HepG2 (cell line): Measurements from ENCODE around the gene TAPBP. TPM values are rescaled to one million over a fixed set of nuclear protein-coding genes. Genes with fewer than 3 reads are reported as not detected.

Experiments
- GTF2F1 ChIP-seq: fragments of 150-350 bp; IDR thresholded peaks from 2 replicates; pipeline ENCODE4 v1.6.1; 2014; ENCODE audit warnings: low read length
- KLF11 ChIP-seq: IDR thresholded peaks from 2 replicates; pipeline ENCODE4 v1.6.1; 2016; ENCODE audit warnings: missing compliant biosample characterization
- POLR2AphosphoS2 ChIP-seq: IDR thresholded peaks from 2 replicates; pipeline ENCODE4 v1.6.1; 2011; ENCODE audit warnings: low read depth, low read length, improper control_type of control experiment
- ZIK1 ChIP-seq: sonication (generic); formaldehyde crosslinking; IDR thresholded peaks from 2 replicates; pipeline ENCODE4 v1.5.0; 2020; ENCODE audit warnings: mild to moderate bottlenecking, low read depth, missing genetic modification reagents, borderline replicate concordance
- ZNF282 ChIP-seq: fragments of 450-650 bp; IDR thresholded peaks from 2 replicates; pipeline ENCODE4 v1.6.1; 2018; ENCODE audit not compliant: partially characterized antibody
- ZNF33B ChIP-seq: sonication (generic); formaldehyde crosslinking; IDR thresholded peaks from 2 replicates; pipeline ENCODE4 v1.5.1; 2020; ENCODE audit warnings: mild to moderate bottlenecking, missing genetic modification reagents
- ZNF569 ChIP-seq: sonication (generic); formaldehyde crosslinking; IDR thresholded peaks from 2 replicates; pipeline ENCODE4 v1.5.0; 2020; ENCODE audit warnings: mild to moderate bottlenecking, missing genetic modification reagents, moderate library complexity, borderline replicate concordance
- ZSCAN20 ChIP-seq: sonication (generic); formaldehyde crosslinking; IDR thresholded peaks from 2 replicates; pipeline ENCODE4 v1.4.0; 2020; ENCODE audit warnings: missing genetic modification reagents, mild to moderate bottlenecking, borderline replicate concordance
- polyA plus RNA-seq, 8 experiments: library from polyadenylated mRNA; depleted of rRNA in 3 of 8; stranded (reverse) in 7 of 8; unstranded in 1 of 8; fragments of >200 nt; fragmentation: Illumina TruSeq in 4 of 8; extraction: Trizol in 4 of 8; gene quantifications; 2 replicates each; pipeline versions ENCODE4 v1.2.1 to v1.2.3, GENCODE V29; 2011 to 2016; ENCODE audit warnings: low read depth in 4 of 8, missing spikeins in 1 of 8, mixed read lengths in 1 of 8; ENCODE audit not compliant: insufficient read depth in 1 of 8
- total RNA-seq, 5 experiments: library from RNA; depleted of rRNA; stranded (reverse); fragments of >200 nt; fragmentation: Illumina TruSeq; extraction: Trizol; gene quantifications; 2 replicates each; pipeline ENCODE4 v1.2.3, GENCODE V29; 2016; ENCODE audit warnings: low read depth in 1 of 5
- TF ChIP-seq, protein P1 (sequence below): sonication (generic); formaldehyde crosslinking; IDR thresholded peaks from 2 replicates; pipeline ENCODE4 v1.4.0; 2020; ENCODE audit warnings: low read depth, mild to moderate bottlenecking, missing genetic modification reagents
- TF ChIP-seq, protein P2 (sequence below): sonication (generic); formaldehyde crosslinking; IDR thresholded peaks from 2 replicates; pipeline ENCODE4 v1.4.0; 2020; ENCODE audit warnings: missing genetic modification reagents
- TF ChIP-seq, protein P3 (sequence below): sonication (generic); formaldehyde crosslinking; IDR thresholded peaks from 2 replicates; pipeline ENCODE4 v1.8.1; 2023; ENCODE audit warnings: mild to moderate bottlenecking, missing genetic modification reagents
- TF ChIP-seq, protein P4 (sequence below): sonication (generic); formaldehyde crosslinking; IDR thresholded peaks from 2 replicates; pipeline ENCODE4 v1.5.0; 2020; ENCODE audit warnings: missing genetic modification reagents
- TF ChIP-seq, protein P5 (sequence below): sonication (generic); formaldehyde crosslinking; IDR thresholded peaks from 2 replicates; pipeline ENCODE4 v1.5.1; 2020; ENCODE audit warnings: missing genetic modification reagents, mild to moderate bottlenecking, borderline replicate concordance
- TF ChIP-seq, protein P6 (sequence below): IDR thresholded peaks from 2 replicates; pipeline ENCODE4 v1.6.1; 2012; ENCODE audit warnings: inconsistent platforms
- TF ChIP-seq, protein P7 (sequence below): sonication (generic); formaldehyde crosslinking; IDR thresholded peaks from 2 replicates; pipeline ENCODE4 v1.4.0; 2020; ENCODE audit warnings: missing genetic modification reagents, borderline replicate concordance

The TAPBP gene
- total and polyA plus RNA-seq, 2 of the 13 experiments (the other 11 are each of a cell fraction or from before 2014, with no cell fraction given): 27.4 to 32.3 TPM

DNA sequence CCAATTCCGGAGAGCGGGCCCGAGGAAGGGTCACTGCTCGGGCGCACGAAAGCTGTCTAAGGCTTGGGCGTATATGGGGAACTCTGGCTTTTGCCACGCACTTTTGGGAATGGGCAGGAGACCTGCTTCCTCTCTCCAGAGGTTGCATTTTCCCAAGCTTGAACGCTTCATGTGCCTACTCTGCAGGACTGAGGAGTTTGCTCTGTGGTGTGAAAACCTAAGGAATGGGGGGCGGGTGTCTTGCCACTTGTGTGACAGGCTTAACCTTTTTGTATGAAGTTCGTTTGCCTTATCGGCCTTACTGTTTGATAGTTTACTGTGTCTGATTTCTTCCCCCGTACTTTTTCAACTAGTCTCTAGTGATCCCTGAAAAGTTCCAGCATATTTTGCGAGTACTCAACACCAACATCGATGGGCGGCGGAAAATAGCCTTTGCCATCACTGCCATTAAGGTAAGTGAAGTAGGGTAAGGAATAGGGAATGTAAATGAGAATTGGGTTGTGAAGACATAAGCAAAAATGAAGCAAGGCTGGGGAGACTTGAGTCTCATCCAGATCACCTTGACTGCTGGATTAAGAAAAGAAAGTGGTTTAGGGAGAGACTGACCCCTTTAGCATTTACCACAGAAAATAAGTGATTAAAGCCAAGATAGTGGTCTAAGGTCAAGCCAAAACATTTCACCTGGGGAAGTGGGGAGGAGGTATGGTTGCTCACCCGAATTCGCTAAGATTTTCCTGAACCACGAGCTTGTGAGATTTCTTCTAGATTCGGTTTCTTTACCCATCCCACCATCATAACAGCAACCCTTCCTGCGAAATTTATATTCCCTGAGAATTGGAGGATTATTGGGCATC lies 41.4 kb downstream of the TAPBP start (continued):
- TF ChIP-seq, protein P1, sequence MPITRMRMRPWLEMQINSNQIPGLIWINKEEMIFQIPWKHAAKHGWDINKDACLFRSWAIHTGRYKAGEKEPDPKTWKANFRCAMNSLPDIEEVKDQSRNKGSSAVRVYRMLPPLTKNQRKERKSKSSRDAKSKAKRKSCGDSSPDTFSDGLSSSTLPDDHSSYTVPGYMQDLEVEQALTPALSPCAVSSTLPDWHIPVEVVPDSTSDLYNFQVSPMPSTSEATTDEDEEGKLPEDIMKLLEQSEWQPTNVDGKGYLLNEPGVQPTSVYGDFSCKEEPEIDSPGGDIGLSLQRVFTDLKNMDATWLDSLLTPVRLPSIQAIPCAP (CRISPR knock-in tag): no peak
- TF ChIP-seq ZNF33B (CRISPR knock-in tag) (no peak), ZNF282 (no peak), ZSCAN20 (CRISPR knock-in tag) (no peak), ZNF569 (CRISPR knock-in tag) (no peak), GTF2F1 (no peak), KLF11 (CRISPR knock-in tag) (0 out of 2 replicates have a peak, but pooled peaks have one; percentile 12), POLR2AphosphoS2 (no peak), ZIK1 (CRISPR knock-in tag) (peak; percentile 45; the same call in 1 of the 2 replicates)
- TF ChIP-seq, protein P2, sequence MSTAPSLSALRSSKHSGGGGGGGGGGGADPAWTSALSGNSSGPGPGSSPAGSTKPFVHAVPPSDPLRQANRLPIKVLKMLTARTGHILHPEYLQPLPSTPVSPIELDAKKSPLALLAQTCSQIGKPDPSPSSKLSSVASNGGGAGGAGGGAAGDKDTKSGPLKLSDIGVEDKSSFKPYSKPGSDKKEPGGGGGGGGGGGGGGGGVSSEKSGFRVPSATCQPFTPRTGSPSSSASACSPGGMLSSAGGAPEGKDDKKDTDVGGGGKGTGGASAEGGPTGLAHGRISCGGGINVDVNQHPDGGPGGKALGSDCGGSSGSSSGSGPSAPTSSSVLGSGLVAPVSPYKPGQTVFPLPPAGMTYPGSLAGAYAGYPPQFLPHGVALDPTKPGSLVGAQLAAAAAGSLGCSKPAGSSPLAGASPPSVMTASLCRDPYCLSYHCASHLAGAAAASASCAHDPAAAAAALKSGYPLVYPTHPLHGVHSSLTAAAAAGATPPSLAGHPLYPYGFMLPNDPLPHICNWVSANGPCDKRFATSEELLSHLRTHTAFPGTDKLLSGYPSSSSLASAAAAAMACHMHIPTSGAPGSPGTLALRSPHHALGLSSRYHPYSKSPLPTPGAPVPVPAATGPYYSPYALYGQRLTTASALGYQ: no peak
- TF ChIP-seq, protein P3, sequence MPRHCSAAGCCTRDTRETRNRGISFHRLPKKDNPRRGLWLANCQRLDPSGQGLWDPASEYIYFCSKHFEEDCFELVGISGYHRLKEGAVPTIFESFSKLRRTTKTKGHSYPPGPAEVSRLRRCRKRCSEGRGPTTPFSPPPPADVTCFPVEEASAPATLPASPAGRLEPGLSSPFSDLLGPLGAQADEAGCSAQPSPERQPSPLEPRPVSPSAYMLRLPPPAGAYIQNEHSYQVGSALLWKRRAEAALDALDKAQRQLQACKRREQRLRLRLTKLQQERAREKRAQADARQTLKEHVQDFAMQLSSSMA (CRISPR knock-in tag): no peak
- TF ChIP-seq, protein P4, sequence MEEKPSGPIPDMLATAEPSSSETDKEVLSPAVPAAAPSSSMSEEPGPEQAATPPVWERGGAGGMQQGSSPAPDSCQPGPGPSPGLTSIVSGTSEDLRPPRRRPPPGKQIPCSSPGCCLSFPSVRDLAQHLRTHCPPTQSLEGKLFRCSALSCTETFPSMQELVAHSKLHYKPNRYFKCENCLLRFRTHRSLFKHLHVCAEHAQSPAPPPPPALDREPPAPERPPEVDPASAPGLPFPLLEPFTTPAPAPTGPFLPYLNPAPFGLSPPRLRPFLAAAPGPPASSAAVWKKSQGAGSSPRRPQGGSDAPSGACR: no peak
- TF ChIP-seq, protein P5, sequence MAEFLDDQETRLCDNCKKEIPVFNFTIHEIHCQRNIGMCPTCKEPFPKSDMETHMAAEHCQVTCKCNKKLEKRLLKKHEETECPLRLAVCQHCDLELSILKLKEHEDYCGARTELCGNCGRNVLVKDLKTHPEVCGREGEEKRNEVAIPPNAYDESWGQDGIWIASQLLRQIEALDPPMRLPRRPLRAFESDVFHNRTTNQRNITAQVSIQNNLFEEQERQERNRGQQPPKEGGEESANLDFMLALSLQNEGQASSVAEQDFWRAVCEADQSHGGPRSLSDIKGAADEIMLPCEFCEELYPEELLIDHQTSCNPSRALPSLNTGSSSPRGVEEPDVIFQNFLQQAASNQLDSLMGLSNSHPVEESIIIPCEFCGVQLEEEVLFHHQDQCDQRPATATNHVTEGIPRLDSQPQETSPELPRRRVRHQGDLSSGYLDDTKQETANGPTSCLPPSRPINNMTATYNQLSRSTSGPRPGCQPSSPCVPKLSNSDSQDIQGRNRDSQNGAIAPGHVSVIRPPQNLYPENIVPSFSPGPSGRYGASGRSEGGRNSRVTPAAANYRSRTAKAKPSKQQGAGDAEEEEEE (CRISPR knock-in tag): no peak
- TF ChIP-seq, protein P6, sequence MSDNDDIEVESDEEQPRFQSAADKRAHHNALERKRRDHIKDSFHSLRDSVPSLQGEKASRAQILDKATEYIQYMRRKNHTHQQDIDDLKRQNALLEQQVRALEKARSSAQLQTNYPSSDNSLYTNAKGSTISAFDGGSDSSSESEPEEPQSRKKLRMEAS: no peak
- TF ChIP-seq, protein P7, sequence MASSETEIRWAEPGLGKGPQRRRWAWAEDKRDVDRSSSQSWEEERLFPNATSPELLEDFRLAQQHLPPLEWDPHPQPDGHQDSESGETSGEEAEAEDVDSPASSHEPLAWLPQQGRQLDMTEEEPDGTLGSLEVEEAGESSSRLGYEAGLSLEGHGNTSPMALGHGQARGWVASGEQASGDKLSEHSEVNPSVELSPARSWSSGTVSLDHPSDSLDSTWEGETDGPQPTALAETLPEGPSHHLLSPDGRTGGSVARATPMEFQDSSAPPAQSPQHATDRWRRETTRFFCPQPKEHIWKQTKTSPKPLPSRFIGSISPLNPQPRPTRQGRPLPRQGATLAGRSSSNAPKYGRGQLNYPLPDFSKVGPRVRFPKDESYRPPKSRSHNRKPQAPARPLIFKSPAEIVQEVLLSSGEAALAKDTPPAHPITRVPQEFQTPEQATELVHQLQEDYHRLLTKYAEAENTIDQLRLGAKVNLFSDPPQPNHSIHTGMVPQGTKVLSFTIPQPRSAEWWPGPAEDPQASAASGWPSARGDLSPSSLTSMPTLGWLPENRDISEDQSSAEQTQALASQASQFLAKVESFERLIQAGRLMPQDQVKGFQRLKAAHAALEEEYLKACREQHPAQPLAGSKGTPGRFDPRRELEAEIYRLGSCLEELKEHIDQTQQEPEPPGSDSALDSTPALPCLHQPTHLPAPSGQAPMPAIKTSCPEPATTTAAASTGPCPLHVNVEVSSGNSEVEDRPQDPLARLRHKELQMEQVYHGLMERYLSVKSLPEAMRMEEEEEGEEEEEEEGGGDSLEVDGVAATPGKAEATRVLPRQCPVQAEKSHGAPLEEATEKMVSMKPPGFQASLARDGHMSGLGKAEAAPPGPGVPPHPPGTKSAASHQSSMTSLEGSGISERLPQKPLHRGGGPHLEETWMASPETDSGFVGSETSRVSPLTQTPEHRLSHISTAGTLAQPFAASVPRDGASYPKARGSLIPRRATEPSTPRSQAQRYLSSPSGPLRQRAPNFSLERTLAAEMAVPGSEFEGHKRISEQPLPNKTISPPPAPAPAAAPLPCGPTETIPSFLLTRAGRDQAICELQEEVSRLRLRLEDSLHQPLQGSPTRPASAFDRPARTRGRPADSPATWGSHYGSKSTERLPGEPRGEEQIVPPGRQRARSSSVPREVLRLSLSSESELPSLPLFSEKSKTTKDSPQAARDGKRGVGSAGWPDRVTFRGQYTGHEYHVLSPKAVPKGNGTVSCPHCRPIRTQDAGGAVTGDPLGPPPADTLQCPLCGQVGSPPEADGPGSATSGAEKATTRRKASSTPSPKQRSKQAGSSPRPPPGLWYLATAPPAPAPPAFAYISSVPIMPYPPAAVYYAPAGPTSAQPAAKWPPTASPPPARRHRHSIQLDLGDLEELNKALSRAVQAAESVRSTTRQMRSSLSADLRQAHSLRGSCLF (CRISPR knock-in tag): peak; percentile 5; the same call in 1 of the 2 replicates
